Fibroblast of peridontal ligament (primary cell): ENCODE data around the gene ULK3.

Source experiments
- DNase-seq: peaks from one replicate; pipeline ENCODE4 v3.0.0-alpha.2; 2010; ENCODE audit errors: extremely low read depth

The ULK3 gene

DNA sequence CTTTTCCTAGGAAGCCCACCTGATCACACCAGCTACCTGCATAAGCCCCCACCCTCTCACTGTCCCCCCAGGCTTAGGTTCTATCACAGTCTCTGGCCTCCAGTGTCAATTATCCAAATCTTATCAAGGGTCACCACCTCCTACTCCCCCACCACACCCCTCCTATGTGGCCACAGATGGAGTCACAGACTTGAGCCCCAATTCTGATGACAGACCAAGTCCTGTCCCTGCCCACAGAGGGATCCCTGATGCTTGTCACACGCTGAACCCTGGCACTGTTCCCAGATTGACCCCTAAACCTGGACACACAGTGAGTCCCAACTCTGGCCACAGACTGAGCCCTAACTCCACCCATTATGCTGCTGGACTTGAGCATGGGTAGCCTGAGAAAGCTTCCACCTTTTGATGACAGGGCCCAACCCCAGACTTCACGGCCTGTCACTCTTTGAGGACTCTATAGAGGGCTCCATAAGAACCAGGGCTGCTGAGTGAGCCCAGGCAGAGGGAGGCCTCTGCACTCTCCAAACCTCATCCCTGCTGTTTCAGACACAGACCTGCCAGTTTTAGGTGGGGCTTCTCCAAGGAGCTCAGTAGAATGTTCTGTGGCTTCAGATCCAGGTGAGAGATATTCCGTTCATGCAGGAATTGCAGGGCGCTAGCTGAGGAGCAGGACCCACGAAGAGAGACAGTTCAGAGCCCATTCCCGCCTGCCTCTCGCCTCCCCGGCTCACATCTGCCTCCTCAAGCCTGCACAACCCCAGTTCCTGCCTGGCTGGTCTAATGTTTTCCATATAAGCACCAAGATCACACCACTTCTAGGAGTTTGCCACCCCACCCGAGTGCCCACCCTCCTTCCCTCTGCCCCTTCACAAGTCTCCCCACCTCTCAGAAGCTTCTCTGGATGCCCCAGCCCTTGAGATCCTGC is 1.8 kb downstream of the ULK3 start:
- DNase-seq, result no peak

- DNase-seq, result no peak
Observed at GRCh38 chr15:74839526-74840395, 3.2 kb downstream of the ULK3 start.

GRCh38 chr15:74838746-74839525 is 4.0 kb downstream of the ULK3 start:
- DNase-seq, result no peak

- DNase-seq, result no peak
Observed at GRCh38 chr15:74838137-74838516, 4.8 kb downstream of the ULK3 start.

- no peak for DNase-seq
Observed at GRCh38 chr15:74837482-74838136, 5.3 kb downstream of the ULK3 start.

GRCh38 chr15:74836846-74837245 is 6.1 kb downstream of the ULK3 start:
- DNase-seq, result no peak

DNA sequence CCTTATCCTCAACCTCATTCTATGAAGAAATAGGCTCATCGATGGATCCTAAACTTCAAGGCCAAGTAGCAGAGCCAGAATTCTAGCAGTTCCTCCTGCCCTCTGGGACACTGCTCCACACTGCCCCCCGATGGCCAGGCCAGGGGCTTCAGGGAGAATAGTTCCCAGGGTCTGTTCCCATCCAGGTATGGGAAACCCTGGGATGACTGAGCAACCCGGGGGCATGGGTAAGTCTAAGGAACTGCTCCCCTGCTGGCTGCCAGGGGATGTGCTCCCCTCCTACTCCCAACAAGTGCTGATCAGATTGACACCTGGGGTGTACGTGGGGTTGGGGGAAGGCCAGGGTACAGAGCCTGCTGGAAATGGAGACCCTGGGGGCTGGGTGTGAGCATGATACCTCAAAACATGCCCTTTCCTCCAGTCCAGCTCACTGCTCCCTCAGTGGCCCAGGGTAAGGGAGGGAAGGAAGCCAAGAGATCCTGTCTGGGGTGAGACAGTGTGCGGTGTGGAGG is 7.6 kb downstream of the ULK3 start:
- peak; percentile 42 for DNase-seq

DNA sequence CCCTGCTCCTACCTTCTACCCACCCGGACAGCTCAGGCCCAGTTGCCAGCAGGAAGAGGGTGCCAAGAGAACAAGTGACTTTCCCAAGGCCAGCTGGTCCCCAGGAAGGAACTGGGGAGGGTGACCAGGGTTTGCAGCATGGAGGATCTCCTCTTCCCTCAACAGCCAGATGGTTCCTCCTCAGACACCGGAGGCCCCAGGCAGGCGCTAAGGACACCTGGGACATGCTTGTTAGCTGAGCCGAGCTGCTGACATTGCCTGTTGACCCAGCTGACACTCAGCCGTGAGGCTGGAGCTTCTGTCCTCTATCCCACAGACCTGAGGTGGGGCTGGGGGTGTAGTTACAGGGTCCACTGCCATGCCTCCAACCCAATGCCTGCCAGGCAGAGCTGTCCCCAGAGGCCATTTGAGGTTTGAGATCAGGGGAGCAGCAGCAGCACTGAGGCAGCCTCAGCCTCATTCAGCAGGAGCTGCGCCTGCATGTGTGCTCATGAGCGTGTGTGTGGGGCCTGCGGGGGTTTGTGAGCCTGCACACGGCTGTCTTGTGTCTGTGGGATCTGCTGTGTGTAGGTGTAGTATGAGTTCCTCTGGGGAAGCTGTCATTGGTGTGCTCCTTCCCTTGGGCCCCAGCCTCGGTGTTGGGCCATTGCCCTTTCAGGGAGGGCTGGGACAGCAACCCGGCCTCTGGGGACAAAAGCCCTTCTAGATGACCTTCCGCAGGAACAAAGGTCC is 9.4 kb downstream of the ULK3 start:
- no peak for DNase-seq

- no peak for DNase-seq
Observed at GRCh38 chr15:74832826-74833225, 10.1 kb downstream of the ULK3 start.

- DNase-seq, result no peak
Observed at GRCh38 chr15:74831813-74832495, 11.0 kb downstream of the ULK3 start.

GRCh38 chr15:74830868-74831267 is 12.1 kb downstream of the ULK3 start:
- peak; percentile 17 for DNase-seq

- no peak for DNase-seq
Observed at GRCh38 chr15:74829991-74830390, 13.0 kb downstream of the ULK3 start.

GRCh38 chr15:74829486-74829885 is 13.5 kb downstream of the ULK3 start:
- peak; percentile 18 for DNase-seq

GRCh38 chr15:74828835-74829234 is 14.1 kb downstream of the ULK3 start:
- no peak for DNase-seq

GRCh38 chr15:74827614-74828013 is 15.3 kb downstream of the ULK3 start:
- no peak for DNase-seq

DNA sequence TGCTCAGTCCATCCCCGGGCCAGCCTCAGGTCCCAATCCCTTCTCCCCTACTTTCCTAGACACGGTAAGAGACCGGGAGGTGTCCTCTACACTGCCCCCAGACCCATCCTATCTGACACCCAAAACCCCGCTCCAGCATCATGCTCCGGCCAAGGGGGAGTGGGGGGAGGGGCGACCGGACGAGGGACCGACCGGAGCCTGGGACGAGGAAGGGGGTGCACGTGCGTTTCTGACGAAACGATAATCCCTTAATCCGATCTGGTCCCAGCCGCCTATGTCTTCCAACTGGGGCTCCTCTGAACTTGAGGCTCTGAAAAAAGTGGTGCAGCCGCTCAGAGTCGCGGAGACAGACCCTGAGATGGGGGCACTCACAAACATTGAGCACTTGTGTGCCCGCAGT is 16.0 kb downstream of the ULK3 start:
- no peak for DNase-seq

- no peak for DNase-seq
Observed at GRCh38 chr15:74826364-74826819, 16.6 kb downstream of the ULK3 start, which contains the start of gene CPLX3. Gene CPLX3 (plus strand): TSS chr15:74826627. CDS start chr15:74826704, 77 bp downstream.

GRCh38 chr15:74825866-74826265 is 17.1 kb downstream of the ULK3 start:
- no peak for DNase-seq

GRCh38 chr15:74824976-74825375 is 18.0 kb downstream of the ULK3 start:
- no peak for DNase-seq

DNA sequence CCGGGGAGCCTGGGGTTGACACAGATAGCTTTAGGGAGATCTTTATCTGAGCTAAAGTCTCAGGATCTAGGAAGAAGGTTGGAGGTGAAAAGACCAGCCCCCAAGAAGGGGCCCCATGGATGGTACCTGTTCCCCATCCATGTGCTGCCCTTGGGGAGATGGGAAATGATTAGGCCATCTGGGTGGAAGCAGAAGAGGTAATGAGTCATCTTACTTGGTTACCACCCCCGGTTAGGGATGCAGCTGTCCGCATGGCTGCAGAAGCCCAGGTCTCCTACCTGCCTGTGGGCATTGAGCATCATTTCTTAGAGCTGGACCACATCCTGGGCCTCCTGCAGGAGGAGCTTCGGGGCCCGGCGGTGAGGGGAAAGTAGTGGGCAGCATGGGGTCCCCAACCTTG is 19.6 kb downstream of the ULK3 start:
- DNase-seq, result no peak
